ENCODE results near the gene NXPH2.

Gene NXPH2

DNA sequence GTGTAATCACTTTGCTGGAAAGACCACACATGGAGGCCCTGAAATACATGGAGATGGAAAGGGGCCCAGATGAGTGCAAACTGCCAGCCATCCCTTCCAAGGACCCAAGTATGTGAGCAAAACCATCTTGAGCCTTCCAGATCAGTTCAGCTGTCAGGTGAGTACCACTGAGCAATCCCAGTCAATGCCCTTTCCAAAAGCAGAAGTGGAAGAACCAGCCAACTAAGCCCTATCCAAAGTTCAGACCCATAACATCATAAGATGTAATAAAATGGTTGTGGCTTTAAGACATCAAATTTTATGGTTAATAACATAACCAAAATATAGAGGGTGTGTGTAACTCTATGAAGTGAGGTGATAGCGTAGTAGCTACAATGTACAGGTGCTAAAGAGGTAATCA is 88.5 kb downstream of the NXPH2 start:
- no peak overlapping the region for H3K9ac ChIP-seq (ENCODE audit: low read length)
- TF ChIP-seq EZH2phosphoT487 (IDR thresholded peaks at IDR 0.05; ENCODE audit: low read depth) = no peak
- TF ChIP-seq, protein P1, sequence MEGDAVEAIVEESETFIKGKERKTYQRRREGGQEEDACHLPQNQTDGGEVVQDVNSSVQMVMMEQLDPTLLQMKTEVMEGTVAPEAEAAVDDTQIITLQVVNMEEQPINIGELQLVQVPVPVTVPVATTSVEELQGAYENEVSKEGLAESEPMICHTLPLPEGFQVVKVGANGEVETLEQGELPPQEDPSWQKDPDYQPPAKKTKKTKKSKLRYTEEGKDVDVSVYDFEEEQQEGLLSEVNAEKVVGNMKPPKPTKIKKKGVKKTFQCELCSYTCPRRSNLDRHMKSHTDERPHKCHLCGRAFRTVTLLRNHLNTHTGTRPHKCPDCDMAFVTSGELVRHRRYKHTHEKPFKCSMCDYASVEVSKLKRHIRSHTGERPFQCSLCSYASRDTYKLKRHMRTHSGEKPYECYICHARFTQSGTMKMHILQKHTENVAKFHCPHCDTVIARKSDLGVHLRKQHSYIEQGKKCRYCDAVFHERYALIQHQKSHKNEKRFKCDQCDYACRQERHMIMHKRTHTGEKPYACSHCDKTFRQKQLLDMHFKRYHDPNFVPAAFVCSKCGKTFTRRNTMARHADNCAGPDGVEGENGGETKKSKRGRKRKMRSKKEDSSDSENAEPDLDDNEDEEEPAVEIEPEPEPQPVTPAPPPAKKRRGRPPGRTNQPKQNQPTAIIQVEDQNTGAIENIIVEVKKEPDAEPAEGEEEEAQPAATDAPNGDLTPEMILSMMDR (IDR thresholded peaks at IDR 0.05; ENCODE audit: low read depth, low read length) = no peak
- H3K27ac ChIP-seq (ENCODE audit: low read length) = no peak overlapping the region
- H4K20me1 ChIP-seq (ENCODE audit: insufficient read depth, low read length) = no peaks in the 10 kb centered on the region
- H3K4me3 ChIP-seq (ENCODE audit: low read length) = no peak overlapping the region
- H3K36me3 ChIP-seq (replicated peaks; ENCODE audit: low read depth, low read length) = no peaks in the 10 kb centered on the region
- no peak overlapping the region for H3K4me2 ChIP-seq (ENCODE audit: low read length)
- H3K9me3 ChIP-seq (ENCODE audit: insufficient read depth, low read length) = no peaks in the 10 kb centered on the region
- no peaks in the 10 kb centered on the region for H3K27me3 ChIP-seq (ENCODE audit: low read depth, low read length)
- H2AFZ ChIP-seq (ENCODE audit: low read depth, low read length) = no peak overlapping the region
- H3K79me2 ChIP-seq (ENCODE audit: low read length) = no peaks in the 10 kb centered on the region
- peaks cover 9% of the 10 kb centered on the region for H3K4me1 ChIP-seq (ENCODE audit: low read length)

- no peak overlapping the region for H3K9ac ChIP-seq (ENCODE audit: low read length)
- H3K4me3 ChIP-seq (ENCODE audit: low read length) = no peak overlapping the region
- 0 out of 2 replicates have a peak overlapping the region, but pooled peaks have one; percentile 12 for H3K4me2 ChIP-seq (ENCODE audit: low read length)
- no peak overlapping the region for H2AFZ ChIP-seq (ENCODE audit: low read depth, low read length)
- peaks cover 9% of the 10 kb centered on the region for H3K4me1 ChIP-seq (ENCODE audit: low read length)
- no peak overlapping the region for H3K27ac ChIP-seq (ENCODE audit: low read length)
- H3K9me3 ChIP-seq (ENCODE audit: insufficient read depth, low read length) = no peaks in the 10 kb centered on the region
- TF ChIP-seq, protein P1 (IDR thresholded peaks at IDR 0.05; ENCODE audit: low read depth, low read length) = no peak
- no peak for TF ChIP-seq EZH2phosphoT487 (IDR thresholded peaks at IDR 0.05; ENCODE audit: low read depth)
- H3K36me3 ChIP-seq (replicated peaks; ENCODE audit: low read depth, low read length) = no peaks in the 10 kb centered on the region
- no peaks in the 10 kb centered on the region for H3K79me2 ChIP-seq (ENCODE audit: low read length)
- no peaks in the 10 kb centered on the region for H4K20me1 ChIP-seq (ENCODE audit: insufficient read depth, low read length)
- H3K27me3 ChIP-seq (ENCODE audit: low read depth, low read length) = no peaks in the 10 kb centered on the region
Measured at GRCh38 chr2:138689705-138690104, 90.5 kb downstream of the NXPH2 start.

GRCh38 chr2:138682163-138682562 is 98.0 kb downstream of the NXPH2 start:
- no peaks in the 10 kb centered on the region for H3K9me3 ChIP-seq (ENCODE audit: insufficient read depth, low read length)
- no peaks in the 10 kb centered on the region for H4K20me1 ChIP-seq (ENCODE audit: insufficient read depth, low read length)
- H3K9ac ChIP-seq (ENCODE audit: low read length) = no peak overlapping the region
- no peaks in the 10 kb centered on the region for H3K36me3 ChIP-seq (replicated peaks; ENCODE audit: low read depth, low read length)
- H3K79me2 ChIP-seq (ENCODE audit: low read length) = no peaks in the 10 kb centered on the region
- TF ChIP-seq EZH2phosphoT487 (IDR thresholded peaks at IDR 0.05; ENCODE audit: low read depth) = no peak
- TF ChIP-seq, protein P1 (IDR thresholded peaks at IDR 0.05; ENCODE audit: low read depth, low read length) = no peak
- no peak overlapping the region for H3K4me2 ChIP-seq (ENCODE audit: low read length)
- H3K4me1 ChIP-seq (ENCODE audit: low read length) = no peaks in the 10 kb centered on the region
- no peak overlapping the region for H3K27ac ChIP-seq (ENCODE audit: low read length)
- no peak overlapping the region for H2AFZ ChIP-seq (ENCODE audit: low read depth, low read length)
- H3K27me3 ChIP-seq (ENCODE audit: low read depth, low read length) = 0 out of 2 replicates have a peak, but pooled peaks cover 5% of the 10 kb centered on the region
- no peak overlapping the region for H3K4me3 ChIP-seq (ENCODE audit: low read length)

DNA sequence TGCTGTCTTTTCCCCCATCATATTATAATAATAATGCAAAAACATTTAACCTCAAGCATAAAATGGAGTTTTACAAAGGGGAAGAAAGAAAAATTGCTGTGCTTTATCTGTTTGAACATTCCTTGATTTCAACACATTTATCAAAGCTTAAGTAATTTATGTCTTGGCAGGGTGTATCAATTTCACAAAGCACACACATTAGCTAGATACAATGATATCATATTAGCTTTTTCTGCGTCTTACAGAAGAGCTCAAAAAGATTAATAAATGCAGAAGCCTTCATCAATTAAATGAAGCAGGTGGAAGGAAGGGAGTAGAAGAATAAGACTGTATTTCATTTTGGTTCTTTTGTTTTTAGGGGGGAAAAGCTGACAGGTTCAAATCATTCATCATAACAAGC is 103.0 kb downstream of the NXPH2 start:
- Histone ChIP-seq H3K4me3 (ENCODE audit: low read length) (no peak overlapping the region), H3K4me1 (ENCODE audit: low read length) (no peaks in the 10 kb centered on the region), H3K27ac (ENCODE audit: low read length) (no peak overlapping the region), H3K79me2 (ENCODE audit: low read length) (no peaks in the 10 kb centered on the region), H4K20me1 (ENCODE audit: insufficient read depth, low read length) (no peaks in the 10 kb centered on the region), H3K4me2 (ENCODE audit: low read length) (no peak overlapping the region), H3K9ac (ENCODE audit: low read length) (no peak overlapping the region), H2AFZ (ENCODE audit: low read depth, low read length) (no peak overlapping the region), H3K36me3 (replicated peaks; ENCODE audit: low read depth, low read length) (no peaks in the 10 kb centered on the region), H3K27me3 (ENCODE audit: low read depth, low read length) (no peaks in the 10 kb centered on the region), H3K9me3 (ENCODE audit: insufficient read depth, low read length) (no peaks in the 10 kb centered on the region)
- TF ChIP-seq EZH2phosphoT487 (IDR thresholded peaks at IDR 0.05; ENCODE audit: low read depth) = no peak
- TF ChIP-seq, protein P1 (IDR thresholded peaks at IDR 0.05; ENCODE audit: low read depth, low read length) = no peak

Data from OCI-LY3 (cell line).